ENCODE results near the gene POU2F3.

The POU2F3 gene

GRCh38 chr11:120350637-120351036 lies 110.7 kb downstream of the POU2F3 start:
- DNase-seq, result no peak

DNA sequence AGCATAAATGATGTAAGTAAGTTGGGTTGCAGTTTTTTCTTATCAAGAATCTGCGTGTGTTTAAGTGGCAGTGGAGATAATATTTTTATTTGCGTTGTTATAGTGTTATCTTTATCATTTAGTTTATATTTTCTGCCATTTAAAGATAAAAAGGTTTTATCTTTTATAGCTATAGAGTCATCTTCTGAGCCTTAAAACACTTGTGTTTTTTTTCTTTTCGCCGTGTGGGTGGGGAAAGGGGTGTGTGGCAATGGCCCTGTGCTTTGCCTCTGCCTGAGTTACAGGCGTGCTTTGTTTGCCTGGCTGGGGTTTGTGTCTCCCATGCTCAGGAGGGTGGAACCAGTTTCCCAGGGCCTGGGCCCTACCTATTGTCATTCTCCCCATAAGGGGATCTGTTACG lies 112.5 kb downstream of the POU2F3 start:
- DNase-seq, result no peak

DNA sequence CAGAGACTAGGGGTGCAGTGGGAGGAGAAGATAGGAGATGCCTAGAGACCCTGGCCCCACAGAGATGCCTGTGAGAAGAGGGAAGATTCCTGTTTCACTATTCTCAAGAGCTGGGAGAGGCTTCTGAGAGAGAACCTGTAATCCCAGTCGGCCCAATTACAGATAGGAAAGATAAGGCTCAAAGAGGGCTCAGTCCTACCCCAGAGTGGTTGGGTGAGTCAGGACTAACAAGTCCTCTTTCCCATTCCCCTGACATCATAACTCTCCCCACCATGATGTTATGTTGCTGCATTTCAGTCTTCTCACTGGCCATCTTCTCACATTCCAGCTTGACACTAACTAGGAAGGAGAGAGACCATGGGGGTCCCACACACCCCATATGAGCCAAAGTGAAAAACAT lies 114.1 kb downstream of the POU2F3 start:
- DNase-seq, result no peak

- DNase-seq, result no peak
Observed at GRCh38 chr11:120354779-120355178, 114.8 kb downstream of the POU2F3 start.

GRCh38 chr11:120357620-120358019 lies 117.7 kb downstream of the POU2F3 start:
- no peak for DNase-seq

DNA sequence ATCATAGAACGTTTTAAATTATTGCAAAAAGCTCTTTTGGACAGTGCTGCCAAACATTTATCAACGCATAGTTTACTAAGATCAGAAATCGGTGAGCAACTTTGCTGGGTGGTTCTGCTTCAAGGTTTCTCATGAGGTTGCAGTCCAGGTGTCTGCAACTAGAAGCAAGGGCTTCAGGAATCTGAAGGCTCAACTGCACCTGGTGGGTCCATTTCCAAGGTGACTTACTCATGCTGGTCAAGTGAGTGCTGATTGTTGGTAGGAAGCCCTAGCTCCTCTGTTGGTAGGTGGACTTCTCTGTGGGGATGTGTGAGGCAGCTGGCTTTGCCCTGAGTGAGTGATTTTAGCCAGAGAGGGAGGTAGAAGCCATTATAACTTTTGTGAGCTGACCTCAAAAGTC lies 118.8 kb downstream of the POU2F3 start:
- DNase-seq, result no peak

GRCh38 chr11:120363436-120363835 lies 123.5 kb downstream of the POU2F3 start:
- DNase-seq, result no peak

DNA sequence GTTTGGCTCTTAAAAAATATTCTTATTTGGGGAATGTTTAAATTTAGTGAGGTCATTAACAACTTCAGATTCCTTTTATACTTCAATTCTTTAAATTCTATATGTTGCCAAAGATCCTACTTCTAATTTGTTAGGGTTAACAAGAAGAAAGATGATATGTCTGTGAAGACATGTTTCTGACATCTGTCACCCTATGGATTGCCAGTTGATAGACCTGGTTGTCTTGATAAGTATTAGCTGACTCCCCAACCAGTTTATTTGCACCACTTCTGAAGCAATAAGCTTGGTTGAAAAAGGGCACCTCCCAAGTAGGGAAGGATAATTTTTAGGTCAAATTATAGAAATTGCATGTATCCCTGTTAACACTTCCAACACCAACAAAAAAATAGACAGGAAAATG lies 125.6 kb downstream of the POU2F3 start:
- no peak for DNase-seq
